Progenitor cell of endocrine pancreas (in vitro differentiated cells): Measurements from ENCODE around the gene MADD. TPM values are rescaled to one million over a fixed set of nuclear protein-coding genes. Genes with fewer than 3 reads are reported as not detected.

Experiments
- DNase-seq: peaks from one replicate; pipeline ENCODE4 v3.0.0; 2021; ENCODE audit warnings: low spot score; ENCODE audit not compliant: unreplicated experiment
- H3K27ac Mint-ChIP-seq: 2 replicates; pipeline ENCODE4 v1.8.0; 2021; ENCODE audit warnings: mild to moderate bottlenecking, moderate library complexity, mixed read lengths
- H3K27me3 Mint-ChIP-seq: 2 replicates; pipeline ENCODE4 v1.8.0; 2021; ENCODE audit warnings: mixed read lengths
- H3K36me3 Mint-ChIP-seq: 2 replicates; pipeline ENCODE4 v1.8.0; 2022; ENCODE audit warnings: mixed read lengths; ENCODE audit not compliant: insufficient read depth
- H3K4me1 Mint-ChIP-seq: 2 replicates; pipeline ENCODE4 v1.8.0; 2021; ENCODE audit warnings: low read depth, mixed read lengths
- H3K4me3 Mint-ChIP-seq: 2 replicates; pipeline ENCODE4 v1.8.0; 2021; ENCODE audit warnings: low read depth, mild to moderate bottlenecking, moderate library complexity, mixed read lengths
- H3K9me3 Mint-ChIP-seq: 2 replicates; pipeline ENCODE4 v1.8.0; 2021; ENCODE audit warnings: low read depth, mixed read lengths
- CTCF ChIP-seq: fragments of 200-600 bp; sonication (generic); IDR thresholded peaks from one replicate; pipeline ENCODE4 v1.5.0; 2021; ENCODE audit warnings: antibody characterized with exemption, mild to moderate bottlenecking; ENCODE audit not compliant: unreplicated experiment
- total RNA-seq: library from RNA; stranded (reverse); gene quantifications from 2 replicates; pipeline ENCODE4 v1.2.1, GENCODE V29; 2021

Gene MADD
- total RNA-seq, 1 donor from 2014 or later = 66.5 TPM

- DNase-seq = no peak
- peaks cover 5% of the 10 kb centered on the region for H3K36me3 Mint-ChIP-seq
Observed at GRCh38 chr11:47233051-47233450, 36.9 kb upstream of the MADD start.

GRCh38 chr11:47233989-47234668, 35.8 kb upstream of the MADD start:
- peaks cover 3% of the 10 kb centered on the region for H3K36me3 Mint-ChIP-seq
- no peaks in the 10 kb centered on the region for H3K27me3 Mint-ChIP-seq
- DNase-seq = no peak
- no peak for TF ChIP-seq CTCF
- H3K27ac Mint-ChIP-seq = peak overlapping the region; percentile 67
- no peaks in the 10 kb centered on the region for H3K9me3 Mint-ChIP-seq
- H3K4me3 Mint-ChIP-seq = no peak overlapping the region
- H3K4me1 Mint-ChIP-seq = no peaks in the 10 kb centered on the region

More at GRCh38 chr11:47233051-47233450, 36.9 kb upstream of the MADD start:
- no peak for TF ChIP-seq CTCF
- Mint-ChIP-seq H3K9me3 (no peaks in the 10 kb centered on the region), H3K4me3 (no peak overlapping the region), H3K27ac (no peak overlapping the region), H3K4me1 (no peaks in the 10 kb centered on the region), H3K27me3 (no peaks in the 10 kb centered on the region)

GRCh38 chr11:47234669-47235100, 35.2 kb upstream of the MADD start:
- no peak for TF ChIP-seq CTCF
- Mint-ChIP-seq H3K36me3 (peaks cover 2% of the 10 kb centered on the region), H3K9me3 (no peaks in the 10 kb centered on the region), H3K4me3 (no peak overlapping the region), H3K4me1 (no peaks in the 10 kb centered on the region), H3K27ac (peak overlapping the region; percentile 3), H3K27me3 (no peaks in the 10 kb centered on the region)
- DNase-seq = no peak

GRCh38 chr11:47235163-47235562, 34.8 kb upstream of the MADD start:
- Mint-ChIP-seq H3K27ac (no peak overlapping the region), H3K9me3 (no peaks in the 10 kb centered on the region)
- no peak for DNase-seq

DNA sequence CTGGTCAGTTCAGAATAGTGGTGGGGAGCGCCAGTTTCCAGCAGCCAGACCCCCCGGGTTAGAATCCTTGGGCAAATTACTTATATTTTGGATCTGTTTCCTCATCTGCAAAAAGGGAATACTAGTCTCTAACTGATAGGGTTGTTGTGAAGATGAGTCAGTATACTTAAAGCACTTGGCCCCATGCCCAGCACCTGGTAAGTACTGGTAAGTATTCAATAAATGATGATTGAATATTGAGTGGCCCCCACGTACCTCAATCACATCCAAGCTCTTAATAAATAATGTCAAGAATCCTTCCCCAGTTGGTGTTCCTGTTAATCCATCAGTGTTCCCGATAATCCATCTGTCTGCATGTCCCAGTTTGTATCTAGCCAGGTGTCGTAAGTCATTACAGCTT, 33.5 kb upstream of the MADD start:
- Mint-ChIP-seq H3K36me3 (peaks cover 8% of the 10 kb centered on the region), H3K9me3 (no peaks in the 10 kb centered on the region), H3K4me3 (no peak overlapping the region), H3K27me3 (no peaks in the 10 kb centered on the region), H3K27ac (no peak overlapping the region), H3K4me1 (no peaks in the 10 kb centered on the region)
- no peak for TF ChIP-seq CTCF
- no peak for DNase-seq

More at GRCh38 chr11:47235163-47235562, 34.8 kb upstream of the MADD start:
- H3K4me1 Mint-ChIP-seq = no peaks in the 10 kb centered on the region
- TF ChIP-seq CTCF = no peak
- no peaks in the 10 kb centered on the region for H3K27me3 Mint-ChIP-seq
- peaks cover 5% of the 10 kb centered on the region for H3K36me3 Mint-ChIP-seq
- no peak overlapping the region for H3K4me3 Mint-ChIP-seq
